ENCODE results near the gene PHACTR3.

PHACTR3 gene

GRCh38 chr20:59661153-59661552, 56.8 kb downstream of the PHACTR3 start:
- no peak for DNase-seq (ENCODE audit: low spot score)
- in situ Hi-C loops (cut with MboI; ENCODE audit: low sequenced_read_pairs, unreplicated experiment), result no loop called here
- TF ChIP-seq CTCF (IDR thresholded peaks at IDR 0.05; ENCODE audit: borderline replicate concordance, control extremely low read depth, extremely low read depth, insufficient read depth, missing control alignments), result no peak

GRCh38 chr20:59661621-59662020, 57.3 kb downstream of the PHACTR3 start:
- DNase-seq (ENCODE audit: low spot score), result no peak
- in situ Hi-C loops (cut with MboI; ENCODE audit: low sequenced_read_pairs, unreplicated experiment), result no loop called here
- no peak for TF ChIP-seq CTCF (IDR thresholded peaks at IDR 0.05; ENCODE audit: borderline replicate concordance, control extremely low read depth, extremely low read depth, insufficient read depth, missing control alignments)

- no peak for DNase-seq (ENCODE audit: low spot score)
- in situ Hi-C loops (cut with MboI; ENCODE audit: low sequenced_read_pairs, unreplicated experiment), result no loop called here
- TF ChIP-seq CTCF (IDR thresholded peaks at IDR 0.05; ENCODE audit: borderline replicate concordance, control extremely low read depth, extremely low read depth, insufficient read depth, missing control alignments), result no peak
These were observed 57.8 kb downstream of the PHACTR3 start for GRCh38 chr20:59662161-59662560.

GRCh38 chr20:59662856-59663512, 58.6 kb downstream of the PHACTR3 start:
- no peak for DNase-seq (ENCODE audit: low spot score)
- in situ Hi-C loops (cut with MboI; ENCODE audit: low sequenced_read_pairs, unreplicated experiment), result no loop called here
- TF ChIP-seq CTCF (IDR thresholded peaks at IDR 0.05; ENCODE audit: borderline replicate concordance, control extremely low read depth, extremely low read depth, insufficient read depth, missing control alignments), result no peak

- in situ Hi-C loops (cut with MboI; ENCODE audit: low sequenced_read_pairs, unreplicated experiment), result no loop called here
- no peak for TF ChIP-seq CTCF (IDR thresholded peaks at IDR 0.05; ENCODE audit: borderline replicate concordance, control extremely low read depth, extremely low read depth, insufficient read depth, missing control alignments)
- DNase-seq (ENCODE audit: low spot score), result no peak
These were observed 59.2 kb downstream of the PHACTR3 start for GRCh38 chr20:59663513-59664060.

- in situ Hi-C loops (cut with MboI; ENCODE audit: low sequenced_read_pairs, unreplicated experiment), result no loop called here
- no peak for DNase-seq (ENCODE audit: low spot score)
- no peak for TF ChIP-seq CTCF (IDR thresholded peaks at IDR 0.05; ENCODE audit: borderline replicate concordance, control extremely low read depth, extremely low read depth, insufficient read depth, missing control alignments)
These were observed 60.1 kb downstream of the PHACTR3 start for GRCh38 chr20:59664421-59664941.
